Parathyroid adenoma (tissue), 2 donors: ENCODE measurements around the gene NAXD.

Source experiments
- H2AFZ ChIP-seq: fragments of 300-600 bp; sonication (generic); one replicate; pipeline ENCODE4 v1.7.0; 2017; ENCODE audit warnings: antibody characterized with exemption, mild to moderate bottlenecking
- H3K27ac ChIP-seq: fragments of 300-600 bp; sonication (generic); one replicate; pipeline ENCODE4 v1.7.0; 2017
- H3K27me3 ChIP-seq: fragments of 300-600 bp; sonication (generic); one replicate; pipeline ENCODE4 v1.7.0; 2017; ENCODE audit warnings: low read length; ENCODE audit not compliant: control insufficient read depth, insufficient read depth
- H3K36me3 ChIP-seq: fragments of 300-600 bp; sonication (generic); one replicate; pipeline ENCODE4 v1.7.0; 2017; ENCODE audit warnings: low read length; ENCODE audit not compliant: control insufficient read depth, insufficient read depth
- H3K4me1 ChIP-seq: fragments of 300-600 bp; sonication (generic); one replicate; pipeline ENCODE4 v1.7.0; 2017; ENCODE audit warnings: control low read depth
- H3K4me2 ChIP-seq: fragments of 300-600 bp; sonication (generic); one replicate; pipeline ENCODE4 v1.7.0; 2017; ENCODE audit warnings: low read length
- H3K4me3 ChIP-seq: fragments of 300-600 bp; sonication (generic); one replicate; pipeline ENCODE4 v1.7.0; 2017; ENCODE audit warnings: low read depth, low read length
- H3K79me2 ChIP-seq: fragments of 300-600 bp; sonication (generic); one replicate; pipeline ENCODE4 v1.7.0; 2017; ENCODE audit warnings: control low read depth
- H3K9ac ChIP-seq: fragments of 300-600 bp; sonication (generic); one replicate; pipeline ENCODE4 v1.7.0; 2017; ENCODE audit warnings: mild to moderate bottlenecking
- H3K9me3 ChIP-seq: fragments of 300-600 bp; sonication (generic); one replicate; pipeline ENCODE4 v1.7.0; 2017; ENCODE audit warnings: low read length; ENCODE audit not compliant: control insufficient read depth
- TF ChIP-seq, protein P1 (sequence below): fragments of 300-600 bp; sonication (generic); IDR thresholded peaks from one replicate; pipeline ENCODE4 v1.7.0; 2017; ENCODE audit warnings: antibody characterized with exemption, mild to moderate bottlenecking
- donor health status: primary hyperparathyroidism.

NAXD gene

GRCh38 chr13:110634558-110634957 is 19.2 kb downstream of the NAXD start:
- Histone ChIP-seq H3K4me1 (peaks cover under 1% of the 10 kb centered on the region), H3K27me3 (no peaks in the 10 kb centered on the region), H3K4me2 (no peak overlapping the region), H3K27ac (no peak overlapping the region), H2AFZ (no peak overlapping the region), H3K79me2 (peaks cover 4% of the 10 kb centered on the region), H3K9ac (no peak overlapping the region), H3K9me3 (no peaks in the 10 kb centered on the region), H3K4me3 (no peak overlapping the region), H3K36me3 (no peaks in the 10 kb centered on the region)
- TF ChIP-seq, protein P1, sequence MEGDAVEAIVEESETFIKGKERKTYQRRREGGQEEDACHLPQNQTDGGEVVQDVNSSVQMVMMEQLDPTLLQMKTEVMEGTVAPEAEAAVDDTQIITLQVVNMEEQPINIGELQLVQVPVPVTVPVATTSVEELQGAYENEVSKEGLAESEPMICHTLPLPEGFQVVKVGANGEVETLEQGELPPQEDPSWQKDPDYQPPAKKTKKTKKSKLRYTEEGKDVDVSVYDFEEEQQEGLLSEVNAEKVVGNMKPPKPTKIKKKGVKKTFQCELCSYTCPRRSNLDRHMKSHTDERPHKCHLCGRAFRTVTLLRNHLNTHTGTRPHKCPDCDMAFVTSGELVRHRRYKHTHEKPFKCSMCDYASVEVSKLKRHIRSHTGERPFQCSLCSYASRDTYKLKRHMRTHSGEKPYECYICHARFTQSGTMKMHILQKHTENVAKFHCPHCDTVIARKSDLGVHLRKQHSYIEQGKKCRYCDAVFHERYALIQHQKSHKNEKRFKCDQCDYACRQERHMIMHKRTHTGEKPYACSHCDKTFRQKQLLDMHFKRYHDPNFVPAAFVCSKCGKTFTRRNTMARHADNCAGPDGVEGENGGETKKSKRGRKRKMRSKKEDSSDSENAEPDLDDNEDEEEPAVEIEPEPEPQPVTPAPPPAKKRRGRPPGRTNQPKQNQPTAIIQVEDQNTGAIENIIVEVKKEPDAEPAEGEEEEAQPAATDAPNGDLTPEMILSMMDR = no peak

GRCh38 chr13:110635405-110636002 is 20.2 kb downstream of the NAXD start:
- no peak overlapping the region for H3K4me2 ChIP-seq
- H3K4me3 ChIP-seq = no peak overlapping the region
- H3K36me3 ChIP-seq = no peaks in the 10 kb centered on the region
- TF ChIP-seq, protein P1 = no peak
- H3K9me3 ChIP-seq = no peaks in the 10 kb centered on the region
- peaks cover 2% of the 10 kb centered on the region for H3K79me2 ChIP-seq
- H3K9ac ChIP-seq = no peak overlapping the region
- no peak overlapping the region for H2AFZ ChIP-seq
- H3K27ac ChIP-seq = no peak overlapping the region
- peaks cover 8% of the 10 kb centered on the region for H3K4me1 ChIP-seq
- H3K27me3 ChIP-seq = no peaks in the 10 kb centered on the region

DNA sequence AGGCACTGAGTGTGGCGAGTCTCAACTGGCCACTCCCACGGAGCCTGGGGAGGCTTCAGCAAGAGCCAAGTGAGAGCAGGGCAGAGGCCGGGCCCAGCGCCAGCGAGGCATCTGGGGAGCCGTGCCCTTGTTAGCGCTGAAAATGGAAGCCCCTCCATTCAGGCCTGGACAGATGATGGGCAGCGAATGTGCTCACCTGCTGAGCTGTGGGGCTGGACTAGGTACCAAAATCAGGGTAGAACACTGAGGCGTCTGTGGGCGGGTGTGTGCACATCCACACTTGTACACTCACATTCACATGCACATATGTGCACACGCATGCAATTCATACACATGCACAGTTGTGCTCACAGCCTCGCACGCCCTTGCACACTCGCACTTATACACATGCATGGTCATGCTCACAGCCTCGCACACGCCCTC is 20.7 kb downstream of the NAXD start:
- no peak overlapping the region for H3K4me2 ChIP-seq
- no peaks in the 10 kb centered on the region for H3K9me3 ChIP-seq
- H3K4me1 ChIP-seq = peaks cover 8% of the 10 kb centered on the region
- H3K27ac ChIP-seq = no peak overlapping the region
- H3K36me3 ChIP-seq = no peaks in the 10 kb centered on the region
- peaks cover 2% of the 10 kb centered on the region for H3K79me2 ChIP-seq
- TF ChIP-seq, protein P1 = no peak
- no peak overlapping the region for H2AFZ ChIP-seq
- no peaks in the 10 kb centered on the region for H3K27me3 ChIP-seq
- no peak overlapping the region for H3K4me3 ChIP-seq
- no peak overlapping the region for H3K9ac ChIP-seq

- Histone ChIP-seq H3K4me2 (no peak overlapping the region), H3K9me3 (no peaks in the 10 kb centered on the region), H3K4me1 (peaks cover 8% of the 10 kb centered on the region), H3K79me2 (peaks cover 2% of the 10 kb centered on the region), H3K9ac (no peak overlapping the region), H3K36me3 (no peaks in the 10 kb centered on the region), H3K27ac (no peak overlapping the region), H3K4me3 (no peak overlapping the region), H3K27me3 (no peaks in the 10 kb centered on the region), H2AFZ (no peak overlapping the region)
- TF ChIP-seq, protein P1 = no peak
Measured at GRCh38 chr13:110636701-110637201, 21.4 kb downstream of the NAXD start.

DNA sequence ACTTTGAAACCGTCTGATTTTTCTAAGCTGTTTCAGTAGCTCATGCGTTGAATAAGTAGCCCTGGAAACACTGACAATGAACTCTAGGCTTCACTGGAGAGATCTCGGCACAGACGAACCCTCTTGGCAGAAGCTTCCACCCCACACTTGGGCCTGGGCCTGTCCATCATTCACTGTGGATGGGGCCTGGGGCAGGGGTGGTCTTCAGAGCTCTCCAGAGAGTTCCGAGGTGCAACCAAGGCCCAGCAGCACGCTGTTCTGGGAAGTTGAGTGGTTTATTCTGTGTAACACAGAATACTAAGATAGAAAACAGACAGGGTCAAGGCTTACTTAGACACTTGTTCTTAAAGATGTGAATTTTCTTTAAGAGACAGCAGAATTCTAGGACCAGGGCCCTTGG is 21.9 kb downstream of the NAXD start:
- Histone ChIP-seq H3K27me3 (no peaks in the 10 kb centered on the region), H3K27ac (no peak overlapping the region), H3K79me2 (no peaks in the 10 kb centered on the region), H3K9me3 (no peaks in the 10 kb centered on the region), H2AFZ (no peak overlapping the region), H3K36me3 (no peaks in the 10 kb centered on the region), H3K4me2 (no peak overlapping the region), H3K4me3 (no peak overlapping the region), H3K9ac (no peak overlapping the region), H3K4me1 (peaks cover 8% of the 10 kb centered on the region)
- TF ChIP-seq, protein P1 = no peak
